ENCODE data around the gene FN1.

GRCh38 chr2:215315301-215315700 is 120.6 kb downstream of the FN1 start:
- TF ChIP-seq CTCF (IDR thresholded peaks at IDR 0.05) (no peak), POLR2A (IDR thresholded peaks at IDR 0.05) (no peak)

All from thyroid gland (tissue), 4 donors.